COR-L47 (cell line): ENCODE results near the gene HEXIM1.
A peak's percentile ranks its signal among the peaks of the same experiment; 100 is the strongest.

Source experiments
- DNase-seq: peaks from one replicate; lab custom pipeline; 2025; lab: John Stamatoyannopoulos, UW

The HEXIM1 gene, protein sequence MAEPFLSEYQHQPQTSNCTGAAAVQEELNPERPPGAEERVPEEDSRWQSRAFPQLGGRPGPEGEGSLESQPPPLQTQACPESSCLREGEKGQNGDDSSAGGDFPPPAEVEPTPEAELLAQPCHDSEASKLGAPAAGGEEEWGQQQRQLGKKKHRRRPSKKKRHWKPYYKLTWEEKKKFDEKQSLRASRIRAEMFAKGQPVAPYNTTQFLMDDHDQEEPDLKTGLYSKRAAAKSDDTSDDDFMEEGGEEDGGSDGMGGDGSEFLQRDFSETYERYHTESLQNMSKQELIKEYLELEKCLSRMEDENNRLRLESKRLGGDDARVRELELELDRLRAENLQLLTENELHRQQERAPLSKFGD

DNA sequence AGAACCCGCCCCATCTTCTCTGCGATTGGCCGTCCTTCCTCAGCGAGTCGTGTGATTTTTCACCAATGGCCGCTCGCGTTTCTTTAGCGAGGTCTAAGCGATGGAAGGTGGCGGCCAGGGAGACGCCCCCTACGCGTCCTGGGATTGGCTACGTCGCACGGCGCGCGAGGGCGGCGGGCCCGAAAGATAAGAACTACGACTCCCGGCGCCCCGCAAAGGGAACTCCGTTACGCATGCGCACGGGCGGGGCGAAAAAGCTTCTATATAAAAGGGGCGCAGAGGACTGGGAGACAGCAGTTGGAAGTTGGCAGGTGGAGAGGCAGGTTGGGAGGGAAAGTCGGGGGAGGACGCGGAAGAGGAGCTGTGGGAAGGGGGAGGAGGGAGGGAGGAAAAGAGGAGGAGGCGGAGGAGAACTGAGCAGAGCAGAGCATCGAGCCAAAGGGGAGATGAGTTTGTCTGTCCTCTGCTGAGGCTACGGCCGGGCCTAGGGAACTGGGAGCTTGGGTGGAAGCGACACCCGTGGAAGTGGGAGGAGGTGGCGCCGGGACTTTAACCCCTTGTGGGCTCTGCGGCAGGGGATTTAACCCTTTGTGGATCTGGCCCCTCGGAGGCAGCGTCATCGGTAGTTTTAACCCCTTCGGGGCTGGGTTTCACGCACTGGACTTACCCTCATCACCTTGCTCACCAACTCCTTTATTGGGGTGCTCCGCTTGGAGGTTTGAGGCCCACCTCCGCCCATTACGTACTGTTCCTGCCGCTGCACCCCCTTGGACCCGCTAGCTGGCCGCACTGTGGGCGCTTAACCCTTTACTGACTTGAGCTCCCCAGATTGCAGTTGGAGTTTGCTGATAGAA, at the start of gene HEXIM1:
Gene HEXIM1 (plus strand): TSS at position 293 of the 854 bp plus-strand sequence. CDS start 716 bp downstream, outside the sequence.
- peak; percentile 100 for DNase-seq

DNA sequence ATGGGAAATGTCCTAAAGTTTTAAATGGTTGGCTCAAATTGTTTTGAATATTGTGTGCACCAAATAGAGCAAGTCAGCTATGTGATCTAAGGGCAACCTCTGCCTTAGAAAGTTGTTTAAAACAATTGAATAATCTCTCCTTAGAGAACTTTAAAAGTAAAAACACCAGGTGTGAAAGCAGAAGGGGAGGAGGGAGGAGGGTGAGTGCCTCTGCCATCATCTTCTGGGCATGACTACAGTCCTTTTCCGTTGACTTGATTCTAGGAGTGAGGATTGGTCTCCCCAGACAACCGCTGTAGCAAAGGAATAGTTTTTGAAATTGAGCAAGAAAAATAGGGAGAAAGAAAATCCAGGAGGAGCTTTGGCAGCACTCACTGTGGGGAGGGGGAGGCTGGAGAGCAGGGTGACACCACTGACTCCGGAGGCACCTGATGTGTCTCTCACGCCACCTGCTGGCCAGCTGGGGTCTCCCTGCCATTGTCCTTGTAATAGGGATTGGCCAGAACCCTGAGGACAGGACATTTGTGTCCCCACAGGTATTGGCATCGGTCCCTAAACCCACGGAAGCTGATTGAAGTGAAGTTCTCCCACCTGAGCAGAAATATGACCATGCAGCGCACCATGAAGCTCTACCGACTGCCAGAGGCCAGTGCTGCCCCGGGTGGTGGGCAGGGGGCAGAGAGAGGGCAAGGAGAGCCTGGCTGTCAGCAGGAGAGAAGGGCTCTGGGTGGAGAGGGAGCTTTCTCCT, 49.2 kb upstream of the HEXIM1 start:
- DNase-seq, result peak; percentile 68

DNA sequence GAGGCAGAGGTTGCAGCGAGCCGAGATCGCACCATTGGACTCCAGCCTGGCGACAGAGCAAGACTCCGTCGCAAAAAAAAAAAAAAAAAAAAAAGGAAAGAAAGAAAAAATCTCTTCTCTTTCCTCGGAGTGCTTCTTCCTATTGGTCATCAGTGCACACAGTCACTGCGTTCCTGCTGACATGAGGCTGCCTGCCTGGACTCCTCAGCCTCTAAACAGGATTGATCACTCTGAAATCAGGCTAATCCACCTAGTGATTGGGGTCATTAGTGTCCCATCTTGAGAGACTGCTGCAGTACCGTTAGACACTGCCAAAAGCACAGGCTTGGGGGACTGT, 46.8 kb upstream of the HEXIM1 start:
- DNase-seq, result no peak

DNA sequence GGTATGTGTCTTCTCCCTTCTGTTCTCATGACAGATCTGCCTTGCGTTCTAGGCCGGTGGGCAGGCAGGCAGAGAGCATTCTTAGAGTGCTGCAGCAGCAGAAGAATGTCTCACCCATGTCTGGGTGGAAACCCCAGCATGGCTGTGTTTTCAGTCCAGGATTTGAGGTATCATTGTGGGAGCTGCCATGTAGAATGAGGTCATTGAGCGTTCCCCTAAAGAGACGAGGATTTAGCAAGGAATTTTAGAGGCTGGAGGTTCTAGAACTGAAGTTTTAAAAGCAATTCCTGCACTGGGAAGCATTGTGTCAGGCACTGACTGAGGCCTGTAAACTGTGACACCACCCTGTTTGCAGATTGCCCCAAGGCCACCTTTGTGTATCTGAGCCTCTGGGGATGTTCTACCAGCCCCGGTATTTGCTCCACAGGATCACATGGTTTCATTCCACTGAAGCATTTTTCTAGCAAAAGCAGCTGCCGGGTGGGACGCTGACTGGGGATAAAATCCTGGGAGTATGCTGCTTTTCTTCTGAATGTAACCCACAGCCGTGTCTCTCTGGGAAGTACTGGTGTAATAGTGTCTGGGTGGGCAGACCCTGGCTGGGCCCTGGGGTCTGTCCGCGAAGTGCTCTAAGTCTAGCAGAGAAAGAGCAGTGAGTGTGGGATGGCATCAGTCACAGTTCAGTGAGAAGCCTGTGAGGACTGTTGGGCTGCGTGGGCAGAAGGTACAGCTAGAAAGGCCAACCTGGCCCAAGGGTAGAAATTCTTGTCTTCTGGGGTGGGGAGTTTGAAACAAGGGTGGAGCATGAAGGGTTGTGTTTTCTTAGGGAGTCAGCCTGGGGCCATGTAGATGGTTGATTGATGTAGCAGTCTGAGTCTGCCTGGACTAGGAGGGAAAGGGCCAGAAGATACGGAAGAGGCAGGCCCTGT, 46.1 kb upstream of the HEXIM1 start:
- no peak for DNase-seq

DNA sequence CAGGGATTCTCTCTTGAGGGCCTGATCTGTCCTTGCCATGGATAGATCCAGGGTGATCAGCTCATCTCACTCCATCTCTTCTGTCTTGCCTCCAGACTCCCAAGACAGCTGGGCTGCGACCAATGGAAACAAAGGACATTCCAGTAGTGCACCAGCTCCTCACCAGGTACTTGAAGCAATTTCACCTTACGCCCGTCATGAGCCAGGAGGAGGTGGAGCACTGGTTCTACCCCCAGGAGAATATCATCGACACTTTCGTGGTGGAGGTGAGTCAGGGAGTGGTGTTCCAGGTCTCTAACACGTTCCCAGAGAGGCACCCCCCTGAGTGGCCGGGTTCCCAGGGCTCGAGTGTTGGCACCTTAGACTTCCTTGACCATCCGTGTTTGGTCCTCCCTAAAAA, 45.4 kb upstream of the HEXIM1 start:
- no peak for DNase-seq

DNA sequence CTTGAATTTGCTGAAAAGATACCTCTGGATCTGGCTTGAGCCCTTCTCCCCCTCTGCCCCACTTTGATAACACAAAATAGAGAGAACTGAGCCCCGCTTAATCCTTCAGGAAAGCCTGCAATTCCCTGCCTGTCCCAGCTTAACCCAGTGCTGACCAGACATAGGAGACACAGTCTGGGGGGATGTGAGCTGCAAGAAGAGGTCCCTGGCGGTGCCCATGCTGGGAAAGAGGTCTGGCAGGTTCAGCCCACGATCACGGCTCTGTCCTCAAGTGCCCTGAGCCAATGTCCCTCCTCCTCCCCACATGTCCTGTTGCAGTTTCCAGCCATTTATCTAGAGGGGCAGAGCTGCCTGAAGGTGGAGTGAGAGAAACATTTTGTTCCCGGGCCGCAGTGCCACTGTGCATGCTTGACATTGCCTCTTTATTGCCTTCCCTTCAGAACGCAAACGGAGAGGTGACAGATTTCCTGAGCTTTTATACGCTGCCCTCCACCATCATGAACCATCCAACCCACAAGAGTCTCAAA, 44.9 kb upstream of the HEXIM1 start:
- DNase-seq, result no peak

DNA sequence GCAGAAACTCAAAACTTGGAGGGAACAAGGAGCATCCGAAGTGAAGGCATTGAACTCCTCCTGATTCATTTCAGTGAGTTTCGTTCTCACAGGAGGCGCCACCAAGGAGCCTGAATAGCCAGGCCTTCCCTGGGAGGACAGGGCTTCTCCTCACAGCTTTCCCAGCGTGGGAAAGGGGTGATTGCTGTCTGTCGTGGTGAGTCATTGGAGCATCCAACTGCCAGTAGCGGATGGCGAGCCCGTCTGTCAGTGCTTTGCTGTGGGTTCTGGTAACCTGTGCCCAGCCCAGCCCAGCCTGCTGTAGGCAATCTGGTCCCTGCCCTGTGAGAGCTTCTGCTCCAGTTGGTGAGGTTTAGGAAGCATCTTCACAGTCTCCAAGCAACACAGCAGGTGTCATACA, 44.2 kb upstream of the HEXIM1 start:
- DNase-seq, result no peak

DNA sequence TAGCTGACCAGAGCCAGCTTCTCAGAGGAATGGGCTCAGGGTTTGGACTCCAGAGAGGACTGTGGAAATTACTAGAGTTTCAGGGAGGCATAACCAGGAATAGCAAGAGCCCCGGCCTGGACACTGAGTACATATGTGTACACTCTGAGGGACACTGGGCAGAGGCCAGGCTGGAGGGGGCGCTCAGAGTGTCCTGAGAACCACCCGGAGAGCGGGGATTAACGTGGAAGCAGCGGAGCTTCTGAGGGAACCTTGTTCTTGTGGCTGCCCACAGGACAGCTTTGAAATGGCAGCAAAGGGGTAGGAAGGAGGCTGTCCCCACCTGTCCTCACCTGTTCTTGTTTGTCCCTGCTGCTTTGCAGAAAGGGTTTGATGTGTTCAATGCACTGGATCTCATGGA, 43.8 kb upstream of the HEXIM1 start:
- no peak for DNase-seq

DNA sequence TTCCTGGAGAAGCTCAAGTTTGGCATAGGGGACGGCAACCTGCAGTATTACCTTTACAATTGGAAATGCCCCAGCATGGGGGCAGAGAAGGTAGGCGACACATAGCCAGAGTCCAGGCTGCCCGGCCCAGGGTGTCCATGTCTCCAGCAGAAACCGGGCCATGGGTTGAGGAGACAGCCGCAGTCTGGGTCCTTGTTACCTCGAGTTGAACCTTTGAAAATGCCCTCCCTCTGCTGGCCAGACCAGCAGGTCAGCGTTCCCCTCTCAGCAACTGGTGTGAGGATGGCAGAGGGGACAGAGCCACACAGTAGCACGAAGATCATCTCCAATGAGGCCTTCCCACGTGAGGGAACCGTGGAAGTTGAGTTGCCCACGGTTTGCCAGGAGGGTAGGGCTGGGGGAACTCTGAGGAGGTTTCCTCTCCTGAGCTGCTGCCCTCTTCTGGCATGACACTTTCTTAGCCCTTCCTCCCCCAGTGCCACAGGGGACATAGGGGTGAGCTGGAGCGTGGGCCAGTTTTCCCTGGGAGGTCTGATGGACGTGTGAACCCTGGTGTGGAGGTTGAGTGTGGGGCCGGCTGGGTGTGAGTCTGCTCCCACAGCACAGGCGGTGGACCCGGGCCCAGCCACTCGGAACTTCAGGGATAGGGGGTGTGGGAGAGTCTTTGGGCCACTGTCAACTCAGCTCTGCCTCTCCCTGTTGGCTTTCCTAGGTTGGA, 43.2 kb upstream of the HEXIM1 start:
- no peak for DNase-seq

DNA sequence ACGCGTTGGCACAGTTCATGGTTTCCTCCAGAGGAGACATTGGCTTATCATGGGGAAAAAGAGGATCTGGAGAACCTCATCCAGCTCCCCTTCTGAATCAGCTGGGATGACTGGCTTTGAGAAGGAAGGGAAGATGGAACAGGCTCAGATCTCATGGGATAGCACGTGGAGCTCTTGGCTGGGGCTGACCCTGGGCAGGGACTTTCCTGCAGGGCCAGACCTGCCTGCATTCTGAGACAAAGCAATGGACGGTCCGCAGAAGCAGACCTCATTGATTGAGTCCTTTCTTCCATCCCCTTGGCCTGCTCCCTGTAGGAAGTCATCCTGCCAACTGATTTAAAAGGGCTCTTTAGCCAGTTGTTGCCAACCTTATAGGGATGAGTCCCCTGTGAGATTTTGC, 42.2 kb upstream of the HEXIM1 start:
- DNase-seq, result no peak

DNA sequence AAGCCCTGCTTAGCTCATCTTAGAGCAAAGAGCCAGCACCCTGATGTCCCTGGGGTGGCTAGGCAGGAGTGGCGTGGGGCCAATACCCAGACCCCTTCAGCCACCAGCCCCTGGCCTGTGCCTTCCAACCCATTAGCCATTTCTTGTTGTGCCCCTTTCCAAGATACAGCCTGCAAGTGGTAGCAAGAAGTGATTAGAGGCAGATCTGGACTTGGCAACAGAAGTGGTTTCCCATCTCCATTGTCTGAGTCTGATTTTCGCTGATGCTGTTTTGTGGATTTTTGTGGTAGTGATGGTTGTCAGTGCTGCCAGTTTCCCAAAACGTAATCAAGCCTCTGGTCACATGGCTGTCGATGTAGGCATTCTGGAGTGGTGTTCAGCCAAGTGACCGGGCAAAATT, 41.7 kb upstream of the HEXIM1 start:
- no peak for DNase-seq

DNA sequence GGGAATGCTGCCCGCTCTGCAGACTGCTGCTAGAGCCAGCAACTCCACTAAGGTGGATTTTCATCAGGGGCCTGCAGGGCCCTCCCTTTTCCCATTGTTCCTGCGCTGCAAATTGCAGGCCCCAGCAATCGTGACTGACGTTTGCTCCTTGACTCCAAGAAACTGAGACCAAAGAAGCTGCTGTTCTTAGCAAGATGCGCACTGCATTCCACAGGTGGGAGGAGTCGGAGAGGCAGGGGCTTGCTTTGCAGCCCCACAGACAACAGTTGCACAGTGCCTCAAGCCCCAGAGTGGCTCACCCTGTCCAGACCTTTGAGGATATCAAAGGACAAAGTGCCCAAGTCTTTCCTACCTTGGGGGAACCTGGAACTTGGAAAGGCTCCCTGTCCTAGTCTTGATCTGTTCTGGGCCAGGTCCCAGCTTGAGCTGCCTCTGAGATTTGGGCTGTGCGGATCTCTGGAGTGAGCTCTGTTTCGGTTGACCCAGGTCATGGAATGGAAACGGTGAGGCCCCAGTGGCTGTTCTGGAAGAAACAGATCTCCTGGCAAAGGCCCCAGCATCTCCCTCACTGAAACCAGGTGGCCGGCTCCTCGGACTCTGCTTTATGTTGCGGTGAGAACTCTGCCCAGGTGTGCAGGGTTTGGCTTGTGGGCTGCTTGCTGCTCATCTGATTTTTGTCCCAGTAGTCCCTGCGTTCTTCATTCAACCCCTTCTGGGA, 40.8 kb upstream of the HEXIM1 start:
- no peak for DNase-seq

DNA sequence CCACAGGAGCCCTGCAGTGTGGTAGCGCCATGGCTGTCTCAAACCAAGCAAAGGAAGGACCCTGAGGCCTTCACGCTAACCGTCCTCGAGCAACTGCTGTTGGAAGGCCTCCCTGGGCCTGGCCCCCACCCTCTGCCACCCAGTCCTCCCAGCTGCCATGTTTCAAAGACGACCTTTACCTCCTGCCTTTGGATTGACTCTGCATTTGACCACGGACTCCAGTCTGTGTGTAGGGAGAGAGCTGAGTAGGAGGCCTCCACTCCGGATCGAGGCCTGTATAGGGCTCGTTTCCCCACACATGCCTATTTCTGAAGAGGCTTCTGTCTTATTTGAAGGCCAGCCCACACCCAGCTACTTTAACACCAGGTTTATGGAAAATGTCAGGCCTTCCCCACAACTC, 40.2 kb upstream of the HEXIM1 start:
- no peak for DNase-seq

DNA sequence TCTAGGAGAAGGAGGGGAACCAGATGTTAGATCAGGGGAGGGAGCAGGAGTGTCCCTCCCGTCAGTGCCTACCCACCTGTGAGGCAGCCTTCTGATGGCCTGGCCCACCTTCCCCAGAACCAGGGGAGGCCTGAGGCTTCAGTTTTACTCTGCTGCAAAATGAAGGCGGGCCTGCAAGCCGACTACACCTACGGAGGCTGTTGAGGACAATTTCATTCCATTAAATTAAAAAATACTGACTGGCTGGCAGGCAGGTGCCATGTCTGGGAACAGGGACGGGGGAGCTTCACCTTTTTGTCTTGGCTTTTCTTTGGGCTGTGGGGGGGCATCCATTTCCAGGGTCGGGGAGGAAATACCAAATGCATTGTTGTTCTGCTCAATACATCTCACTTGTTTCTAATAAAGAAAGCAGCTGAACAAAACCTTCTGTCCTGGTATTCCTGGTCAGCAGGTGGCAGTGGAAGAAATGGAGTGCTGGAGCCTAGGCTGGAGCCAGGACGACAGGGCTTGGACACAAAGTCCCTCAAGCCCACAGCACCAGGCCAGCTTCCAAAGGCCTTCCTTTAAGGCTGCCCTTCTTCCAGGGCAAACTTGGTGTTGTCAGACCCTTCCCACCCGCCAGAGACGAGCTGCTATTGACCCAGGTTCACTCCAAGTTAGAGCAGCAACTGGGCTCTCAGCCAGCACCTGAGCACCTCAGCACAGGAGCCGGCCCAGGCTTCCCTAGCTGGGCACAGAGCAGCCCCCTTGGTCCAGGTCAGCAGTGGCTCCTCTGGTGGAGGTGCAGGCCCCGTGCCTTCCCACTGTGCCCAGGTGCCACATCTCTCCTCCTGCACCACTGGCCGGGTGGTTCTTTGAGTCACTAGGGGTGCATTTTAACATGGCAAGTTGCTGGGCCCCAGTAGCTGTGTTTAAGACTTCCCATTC, 39.4 kb upstream of the HEXIM1 start:
- DNase-seq, result no peak

DNA sequence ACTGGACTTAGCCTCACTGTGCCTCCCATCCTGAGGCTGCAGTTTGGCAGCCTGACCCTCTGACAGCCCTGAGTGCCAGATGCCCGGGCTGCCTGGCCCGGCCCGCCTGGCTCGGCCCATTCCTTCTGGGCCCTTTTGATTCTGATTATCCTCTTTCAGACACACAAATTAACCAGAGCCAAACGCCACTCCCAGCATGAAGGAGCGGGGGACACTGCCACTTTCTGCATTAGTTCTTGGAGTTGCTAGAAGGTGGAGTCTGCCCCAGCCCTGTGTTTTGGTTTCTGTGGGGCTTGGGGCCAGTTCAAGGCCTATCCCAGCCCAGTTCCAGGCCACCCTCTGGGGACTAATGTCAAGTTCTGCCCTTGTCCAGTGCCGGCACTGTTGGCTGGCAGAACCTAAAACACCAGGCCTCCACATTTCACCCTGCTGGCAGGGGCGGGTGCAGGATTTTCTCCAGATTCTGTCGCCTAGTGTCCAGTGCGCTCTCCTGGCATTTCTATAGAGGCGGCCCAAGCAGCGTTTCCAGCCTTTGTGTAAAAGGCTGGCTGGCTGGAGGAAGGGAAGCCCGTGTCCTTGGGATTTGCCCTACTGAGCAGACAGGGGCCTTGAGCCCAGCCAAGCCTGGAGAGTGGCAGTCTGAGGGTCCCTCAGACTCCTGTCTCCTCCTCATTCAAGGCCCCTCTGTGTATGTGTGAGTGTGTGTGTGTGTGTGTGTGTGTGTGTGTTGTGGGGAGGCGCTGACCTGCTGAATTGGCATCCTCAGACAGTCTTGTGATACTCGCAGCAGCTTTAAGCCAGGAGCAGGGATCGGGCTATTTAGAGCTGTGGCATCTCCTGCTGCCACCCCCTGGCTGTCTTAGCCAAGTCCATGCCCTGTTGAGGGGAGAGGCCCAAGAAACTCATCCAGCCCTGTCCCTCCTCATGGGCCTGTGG, 37.3 kb upstream of the HEXIM1 start:
- no peak for DNase-seq

DNA sequence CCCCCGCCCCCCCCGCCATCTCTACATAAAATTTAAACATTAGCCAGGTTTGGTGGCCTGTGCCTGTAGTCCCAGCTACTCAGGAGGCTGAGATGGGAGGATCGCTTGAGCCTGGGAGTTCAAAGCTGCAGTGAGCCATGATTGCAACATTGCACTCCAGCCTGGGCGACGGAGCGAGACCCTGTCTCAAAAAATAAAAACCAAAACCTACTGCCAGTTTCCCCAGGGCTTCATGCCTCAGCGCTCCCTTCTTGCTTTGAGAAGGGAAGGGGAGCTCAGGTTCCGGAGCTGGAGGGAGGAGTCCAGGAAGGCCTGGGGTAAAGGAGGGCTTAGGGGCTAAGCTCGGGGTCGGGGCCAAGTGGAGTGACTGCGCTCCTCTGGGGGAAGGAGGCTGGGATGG, 36.4 kb upstream of the HEXIM1 start:
- DNase-seq, result no peak

DNA sequence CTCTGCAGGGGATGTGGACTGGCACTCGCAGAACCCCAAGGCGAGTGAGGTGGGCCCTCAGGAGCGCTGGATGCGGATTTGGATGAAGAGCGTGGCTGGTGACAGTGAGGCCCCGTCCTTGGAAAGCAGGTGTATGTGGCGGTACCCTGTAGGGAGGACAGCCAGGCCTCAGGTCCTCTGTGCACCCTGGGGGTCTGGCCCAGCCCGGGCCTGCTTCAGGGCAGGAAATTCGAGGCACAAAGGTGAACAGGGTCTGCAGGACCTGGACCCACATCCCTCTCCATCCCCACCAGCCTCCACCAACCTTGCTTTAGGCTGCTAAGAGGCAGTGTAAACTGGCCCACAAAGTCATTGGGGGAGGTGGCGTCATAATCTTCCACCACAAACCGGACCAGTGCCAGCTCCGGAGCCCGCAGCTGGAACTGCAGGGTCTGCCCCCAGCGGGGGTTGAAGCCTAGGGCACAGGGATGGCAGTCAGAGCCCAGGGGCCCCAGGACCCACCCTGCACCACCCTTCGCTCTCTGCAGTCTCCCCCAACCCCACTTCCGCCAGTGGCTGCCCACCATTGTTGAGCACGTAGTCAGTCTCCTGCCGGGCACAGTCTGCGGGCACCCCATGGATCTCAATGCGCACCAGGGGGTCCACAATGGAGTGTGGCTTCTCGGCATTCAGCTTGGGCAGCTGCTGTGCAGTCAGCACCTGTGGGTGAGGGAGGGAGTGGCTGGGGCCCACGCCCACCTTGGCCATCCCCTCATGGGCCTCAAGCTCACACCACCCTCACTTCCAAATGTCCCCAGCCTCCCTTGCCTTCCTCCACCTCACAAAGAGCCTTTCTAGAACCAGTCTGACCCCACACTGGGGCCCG, 35.5 kb upstream of the HEXIM1 start:
- no peak for DNase-seq
